Keratinocyte (primary cell): ENCODE results near the gene C1QL2. TPM values are rescaled to one million over a fixed set of nuclear protein-coding genes. Genes with fewer than 3 reads are reported as not detected.

Experiments
- DNase-seq: peaks from one replicate; pipeline ENCODE4 v3.0.0-alpha.2; 2011; ENCODE audit warnings: low read depth, missing footprints, low spot score
- FAIRE-seq: peaks from 2 replicates; lab custom pipeline; 2011; peaks lifted over from hg19 to GRCh38; lab: Jason Lieb, UNC
- H2AFZ ChIP-seq: 2 replicates; pipeline ENCODE4 v1.6.0; 2012; ENCODE audit warnings: low read length, control low read depth, inconsistent platforms; ENCODE audit not compliant: control insufficient read depth
- H3K27ac ChIP-seq: 2 replicates; pipeline ENCODE4 v1.5.1; 2011; ENCODE audit warnings: low read length; ENCODE audit not compliant: control insufficient read depth, insufficient read depth
- H3K27me3 ChIP-seq: 3 replicates; pipeline ENCODE4 v1.6.0; 2011; ENCODE audit warnings: low read length; ENCODE audit not compliant: control insufficient read depth, insufficient read depth; ENCODE audit errors: extremely low read depth
- H3K36me3 ChIP-seq, 2 experiments: 2 replicates in 1 of 2; 3 replicates in 1 of 2; pipeline ENCODE4 v1.5.1; 2011; ENCODE audit warnings: low read length in 2 of 2, mild to moderate bottlenecking in 1 of 2; ENCODE audit not compliant: control insufficient read depth in 2 of 2, insufficient read depth in 2 of 2; ENCODE audit errors: extremely low read depth in 1 of 2
- H3K4me1 ChIP-seq: 3 replicates; pipeline ENCODE4 v1.5.1; 2011; ENCODE audit warnings: low read length; ENCODE audit not compliant: control insufficient read depth, insufficient read depth; ENCODE audit errors: extremely low read depth
- H3K4me2 ChIP-seq: 3 replicates; pipeline ENCODE4 v1.6.0; 2011; ENCODE audit warnings: low read depth, low read length; ENCODE audit not compliant: control insufficient read depth, insufficient read depth; ENCODE audit errors: extremely low read depth
- H3K4me3 ChIP-seq, 3 experiments: fragments of 200-600 bp in 1 of 3; sonication (generic) in 1 of 3; 2 replicates in 2 of 3; 3 replicates in 1 of 3; pipeline ENCODE4 v1.5.1; 2011 to 2016; ENCODE audit warnings: low read length in 3 of 3, mild to moderate bottlenecking in 3 of 3, control low read depth in 2 of 3, inconsistent platforms in 1 of 3, low read depth in 1 of 3, mixed read lengths in 1 of 3, mixed run types in 1 of 3, moderate library complexity in 1 of 3; ENCODE audit not compliant: control insufficient read depth in 2 of 3, insufficient read depth in 2 of 3; ENCODE audit errors: extremely low read depth in 1 of 3
- H3K79me2 ChIP-seq: 2 replicates; pipeline ENCODE4 v1.6.0; 2012; ENCODE audit warnings: low read length; ENCODE audit not compliant: control insufficient read depth, insufficient read depth
- H3K9ac ChIP-seq: 3 replicates; pipeline ENCODE4 v1.6.0; 2011; ENCODE audit warnings: low read length; ENCODE audit not compliant: control insufficient read depth, insufficient read depth; ENCODE audit errors: extremely low read depth
- H3K9me1 ChIP-seq: 3 replicates; pipeline ENCODE4 v1.6.0; 2011; ENCODE audit warnings: low read length; ENCODE audit not compliant: control insufficient read depth, insufficient read depth; ENCODE audit errors: extremely low read depth
- H3K9me3 ChIP-seq: 2 replicates; pipeline ENCODE4 v1.5.1; 2012; ENCODE audit warnings: low read depth, low read length; ENCODE audit not compliant: control insufficient read depth
- H4K20me1 ChIP-seq: 3 replicates; pipeline ENCODE4 v1.6.0; 2011; ENCODE audit warnings: low read length; ENCODE audit not compliant: control insufficient read depth, insufficient read depth; ENCODE audit errors: extremely low read depth
- EZH2 ChIP-seq: IDR thresholded peaks from one replicate; pipeline ENCODE4 v1.6.1; 2012; ENCODE audit warnings: inconsistent platforms, mild to moderate bottlenecking, low read length, moderate library complexity
- dilution Hi-C: fragments of 300-500 bp; cut with MboI; formaldehyde crosslinking; loops from one replicate; pipeline ENCODE4 v1.7.0; 2020; ENCODE audit warnings: low sequenced_read_pairs; ENCODE audit not compliant: extremely low pct_ligation_motif_present
- polyA plus RNA-seq, 5 experiments: library from polyadenylated mRNA; depleted of rRNA in 3 of 5; stranded (reverse) in 3 of 5; stranded (forward) in 1 of 5; unstranded in 1 of 5; fragments of >200 nt; gene quantifications; 1 replicate in 1 of 5; 2 replicates in 3 of 5; 3 replicates in 1 of 5; pipeline versions ENCODE4 v1.2.1 to v1.2.3, GENCODE V29; 2011 to 2012; ENCODE audit warnings: missing spikeins in 2 of 5, low read depth in 1 of 5, low replicate concordance in 1 of 5
- TF ChIP-seq, protein P1 (sequence below), 3 experiments: IDR thresholded peaks in 1 of 3; conservative IDR thresholded peaks in 1 of 3; optimal IDR thresholded peaks in 1 of 3; 2 replicates in 2 of 3; 3 replicates in 1 of 3; pipeline versions ENCODE3 to v1.5.1; 2011; ENCODE audit warnings: low read length in 3 of 3, mild to moderate bottlenecking in 3 of 3, moderate library complexity in 2 of 3, control low read depth in 1 of 3, inconsistent platforms in 1 of 3; ENCODE audit not compliant: insufficient read depth in 2 of 3; ENCODE audit errors: extremely low read depth in 1 of 3

The C1QL2 gene
- polyA plus RNA-seq, 1 donor (not counting 4 experiments of a cell fraction or from before 2014, with no cell fraction given): not detected

DNA sequence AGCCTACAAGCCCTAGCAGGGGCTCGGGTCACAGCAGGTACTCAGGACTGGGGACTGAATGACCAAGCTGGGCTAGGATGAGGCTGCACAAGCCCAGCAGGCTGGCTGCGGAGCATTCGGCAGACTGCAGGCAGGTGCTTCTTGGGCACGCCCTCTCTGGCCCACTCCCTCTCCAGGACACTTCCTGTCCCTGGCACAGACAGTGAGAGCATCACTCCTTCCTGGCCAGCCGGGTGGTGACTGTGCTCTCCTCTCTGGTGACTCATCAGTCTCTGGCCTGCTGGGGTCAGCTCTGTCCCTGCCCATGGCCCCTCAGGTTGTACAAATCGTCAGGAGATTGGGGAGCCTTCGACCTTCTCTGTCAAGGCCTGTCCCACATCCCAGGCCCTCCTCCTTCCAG, 22.5 kb downstream of the C1QL2 start:
- Histone ChIP-seq H3K36me3 (no peaks in the 10 kb centered on the region), H3K9me1 (no peaks in the 10 kb centered on the region), H3K4me2 (no peak overlapping the region), H3K9me3 (no peaks in the 10 kb centered on the region), H3K27me3 (peaks cover 3% of the 10 kb centered on the region), H3K4me1 (no peaks in the 10 kb centered on the region), H2AFZ (no peak overlapping the region), H3K9ac (no peak overlapping the region), H3K79me2 (no peaks in the 10 kb centered on the region), H3K4me3 (no peak overlapping the region), H3K27ac (no peak overlapping the region), H4K20me1 (no peaks in the 10 kb centered on the region)
- DNase-seq (no peak), FAIRE-seq (no peak)
- TF ChIP-seq, protein P1, sequence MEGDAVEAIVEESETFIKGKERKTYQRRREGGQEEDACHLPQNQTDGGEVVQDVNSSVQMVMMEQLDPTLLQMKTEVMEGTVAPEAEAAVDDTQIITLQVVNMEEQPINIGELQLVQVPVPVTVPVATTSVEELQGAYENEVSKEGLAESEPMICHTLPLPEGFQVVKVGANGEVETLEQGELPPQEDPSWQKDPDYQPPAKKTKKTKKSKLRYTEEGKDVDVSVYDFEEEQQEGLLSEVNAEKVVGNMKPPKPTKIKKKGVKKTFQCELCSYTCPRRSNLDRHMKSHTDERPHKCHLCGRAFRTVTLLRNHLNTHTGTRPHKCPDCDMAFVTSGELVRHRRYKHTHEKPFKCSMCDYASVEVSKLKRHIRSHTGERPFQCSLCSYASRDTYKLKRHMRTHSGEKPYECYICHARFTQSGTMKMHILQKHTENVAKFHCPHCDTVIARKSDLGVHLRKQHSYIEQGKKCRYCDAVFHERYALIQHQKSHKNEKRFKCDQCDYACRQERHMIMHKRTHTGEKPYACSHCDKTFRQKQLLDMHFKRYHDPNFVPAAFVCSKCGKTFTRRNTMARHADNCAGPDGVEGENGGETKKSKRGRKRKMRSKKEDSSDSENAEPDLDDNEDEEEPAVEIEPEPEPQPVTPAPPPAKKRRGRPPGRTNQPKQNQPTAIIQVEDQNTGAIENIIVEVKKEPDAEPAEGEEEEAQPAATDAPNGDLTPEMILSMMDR (optimal IDR thresholded peaks at IDR 0.05 in 1 of 3, IDR thresholded peaks at IDR 0.05 in 1 of 3, conservative IDR thresholded peaks at IDR 0.05 in 1 of 3; ENCODE audit: extremely low read depth in 1 of 3, insufficient read depth in 2 of 3, low read length in 3 of 3): no peak
- no peak for TF ChIP-seq EZH2
- dilution Hi-C loops: no loop called here

DNA sequence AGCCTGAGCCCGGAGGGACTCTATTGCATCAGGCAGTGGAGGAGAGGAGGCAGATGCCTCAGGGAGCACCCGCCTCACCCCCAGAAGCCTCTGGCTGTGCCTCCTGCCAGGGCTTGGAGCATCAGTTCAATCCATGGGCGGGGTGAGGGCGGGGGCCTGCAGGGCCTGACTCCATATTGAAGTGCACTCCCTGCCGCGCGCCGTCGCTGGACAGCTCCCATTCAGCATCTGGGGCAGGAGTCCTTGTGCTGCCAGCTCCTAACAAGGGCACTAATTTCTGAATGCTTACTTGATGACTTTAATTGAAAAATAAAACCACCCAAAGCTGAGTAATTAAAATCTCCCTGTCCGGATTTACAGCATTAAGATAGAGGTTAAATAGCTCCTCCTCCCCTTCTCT, 23.8 kb downstream of the C1QL2 start:
- Histone ChIP-seq H3K4me2 (no peak overlapping the region), H3K79me2 (no peaks in the 10 kb centered on the region), H3K27me3 (no peaks in the 10 kb centered on the region), H4K20me1 (no peaks in the 10 kb centered on the region), H3K27ac (no peak overlapping the region), H3K4me3 (no peak overlapping the region), H3K4me1 (no peaks in the 10 kb centered on the region), H3K9ac (no peak overlapping the region), H3K9me1 (no peaks in the 10 kb centered on the region), H3K9me3 (no peaks in the 10 kb centered on the region), H2AFZ (no peak overlapping the region), H3K36me3 (no peaks in the 10 kb centered on the region)
- dilution Hi-C loops: no loop called here
- DNase-seq (no peak), FAIRE-seq (no peak)
- TF ChIP-seq, protein P1 (optimal IDR thresholded peaks at IDR 0.05 in 1 of 3, IDR thresholded peaks at IDR 0.05 in 1 of 3, conservative IDR thresholded peaks at IDR 0.05 in 1 of 3; ENCODE audit: extremely low read depth in 1 of 3, insufficient read depth in 2 of 3, low read length in 3 of 3): no peak
- no peak for TF ChIP-seq EZH2
